PC-9 (cell line): ENCODE results near the gene BBS9.

Source experiments
- EZH2 ChIP-seq: fragments of 200-600 bp; sonication (generic); IDR thresholded peaks from 2 replicates; pipeline ENCODE4 v1.8.0; 2017; ENCODE audit warnings: antibody characterized with exemption, low read depth
- TF ChIP-seq, protein P1 (sequence below): fragments of 200-600 bp; sonication (generic); conservative IDR thresholded peaks from 2 replicates; pipeline ENCODE4 v1.6.1; 2017; ENCODE audit warnings: mixed run types, antibody characterized with exemption, mild to moderate bottlenecking, moderate library complexity

DNA sequence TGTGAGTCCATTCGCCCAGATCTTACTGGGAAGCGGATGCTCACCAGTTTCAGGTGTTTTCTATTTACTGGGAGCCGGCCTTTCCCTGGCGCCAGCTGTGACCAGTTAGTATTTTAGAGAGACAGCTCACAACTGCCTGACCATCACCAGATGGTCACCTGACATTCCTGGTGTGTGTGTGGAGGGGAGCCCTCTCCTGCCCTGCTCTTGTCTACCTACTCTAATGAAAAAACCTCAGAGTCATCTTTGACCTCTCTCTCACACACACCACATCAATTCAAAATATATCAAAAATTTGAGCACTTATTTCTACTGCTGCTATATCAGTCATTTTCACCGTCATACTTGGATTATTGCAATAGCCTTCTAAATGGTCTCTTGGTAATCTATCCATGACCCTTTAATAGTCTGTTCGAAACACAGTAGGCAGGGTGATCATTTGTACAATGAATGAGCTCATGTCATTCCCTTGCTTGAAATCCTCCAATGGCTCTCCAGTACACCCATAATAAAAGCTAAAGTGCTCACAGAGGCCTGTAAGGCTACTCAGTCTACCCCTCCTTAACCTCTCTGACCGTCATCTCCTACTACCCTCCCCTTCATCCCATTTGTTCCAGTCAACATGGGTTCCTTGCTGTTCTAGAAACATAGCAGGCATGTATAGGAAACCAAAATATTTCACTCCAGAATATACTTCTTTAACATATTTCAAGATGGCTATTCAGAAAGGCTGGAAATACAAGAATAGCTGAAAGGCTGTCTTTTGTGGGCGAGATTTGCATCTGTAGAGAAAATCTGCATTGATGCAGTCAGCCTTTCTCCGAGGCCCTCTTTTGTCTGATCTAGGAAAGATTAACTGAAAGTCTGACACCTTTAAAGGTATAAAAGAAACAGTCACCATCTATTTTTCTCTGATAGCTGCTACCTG is 49.3 kb upstream of the BBS9 start:
- TF ChIP-seq, protein P1, sequence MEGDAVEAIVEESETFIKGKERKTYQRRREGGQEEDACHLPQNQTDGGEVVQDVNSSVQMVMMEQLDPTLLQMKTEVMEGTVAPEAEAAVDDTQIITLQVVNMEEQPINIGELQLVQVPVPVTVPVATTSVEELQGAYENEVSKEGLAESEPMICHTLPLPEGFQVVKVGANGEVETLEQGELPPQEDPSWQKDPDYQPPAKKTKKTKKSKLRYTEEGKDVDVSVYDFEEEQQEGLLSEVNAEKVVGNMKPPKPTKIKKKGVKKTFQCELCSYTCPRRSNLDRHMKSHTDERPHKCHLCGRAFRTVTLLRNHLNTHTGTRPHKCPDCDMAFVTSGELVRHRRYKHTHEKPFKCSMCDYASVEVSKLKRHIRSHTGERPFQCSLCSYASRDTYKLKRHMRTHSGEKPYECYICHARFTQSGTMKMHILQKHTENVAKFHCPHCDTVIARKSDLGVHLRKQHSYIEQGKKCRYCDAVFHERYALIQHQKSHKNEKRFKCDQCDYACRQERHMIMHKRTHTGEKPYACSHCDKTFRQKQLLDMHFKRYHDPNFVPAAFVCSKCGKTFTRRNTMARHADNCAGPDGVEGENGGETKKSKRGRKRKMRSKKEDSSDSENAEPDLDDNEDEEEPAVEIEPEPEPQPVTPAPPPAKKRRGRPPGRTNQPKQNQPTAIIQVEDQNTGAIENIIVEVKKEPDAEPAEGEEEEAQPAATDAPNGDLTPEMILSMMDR = no peak
- TF ChIP-seq EZH2 = no peak
